Head of caudate nucleus (tissue), 42 donors: Measurements from ENCODE around the gene ROS1.
"Not testable (repeated sequence)": the region's sequence is repeated elsewhere in the genome, so short reads cannot be mapped to it uniquely, and the experiment has no call there.

ENCODE experiments used
- DNase-seq, 42 donors: peaks; one replicate each; pipeline versions ENCODE4 v3.0.0 to v3.0.0-alpha.2; 2020 to 2021; ENCODE audit warnings: mixed read lengths in 7 of 42
- intact Hi-C: fragments of 100-400 bp; cut with DNase I; formaldehyde crosslinking; loops from one replicate; pipeline ENCODE4 v1.15.0; 2022

Gene ROS1

DNA sequence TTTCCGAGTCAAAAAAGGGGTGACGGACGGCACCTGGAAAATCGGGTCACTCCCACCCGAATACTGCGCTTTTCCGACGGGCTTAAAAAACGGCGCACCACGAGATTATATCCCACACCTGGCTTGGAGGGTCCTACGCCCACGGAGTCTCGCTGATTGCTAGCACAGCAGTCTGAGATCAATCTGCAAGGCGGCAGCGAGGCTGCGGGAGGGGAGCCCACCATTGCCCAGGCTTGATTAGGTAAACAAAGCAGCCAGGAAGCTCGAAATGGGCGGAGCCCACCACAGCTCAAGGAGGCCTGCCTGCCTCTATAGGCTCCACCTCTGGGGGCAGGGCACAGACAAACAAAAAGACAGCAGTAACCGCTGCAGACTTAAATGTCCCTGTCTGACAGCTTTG lies 180.8 kb downstream of the ROS1 start:
- DNase-seq: not testable (repeated sequence)

DNA sequence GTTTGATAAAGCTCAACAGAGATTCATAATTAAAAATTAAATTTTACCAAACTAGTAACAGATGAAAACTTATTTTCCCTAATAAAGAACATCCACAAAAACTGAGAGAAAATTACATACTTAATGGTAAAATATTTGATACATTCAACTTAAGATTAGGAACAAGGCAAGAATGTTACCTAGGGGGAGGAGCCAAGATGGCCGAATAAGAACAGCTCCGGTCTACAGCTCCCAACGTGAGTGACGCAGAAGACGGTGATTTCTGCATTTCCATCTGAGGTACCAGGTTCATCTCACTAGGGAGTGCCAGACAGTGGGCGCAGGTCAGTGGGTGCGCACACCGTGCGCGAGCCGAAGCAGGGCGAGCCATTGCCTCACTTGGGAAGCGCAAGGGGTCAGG lies 181.2 kb downstream of the ROS1 start:
- intact Hi-C loops, DNase-seq: not testable (repeated sequence)

More for the DNA sequence above, 180.8 kb downstream of the ROS1 start:
- intact Hi-C loops: not testable (repeated sequence)
